Loucy (cell line): Measurements from ENCODE around the gene SUSD3.

ENCODE experiments used
- EZH2phosphoT487 ChIP-seq: fragments of 200-600 bp; IDR thresholded peaks from 2 replicates; pipeline ENCODE4 v1.6.1; 2018; ENCODE audit warnings: antibody characterized with exemption, mild to moderate bottlenecking, moderate library complexity, borderline replicate concordance
- TF ChIP-seq, protein P1 (sequence below): fragments of 200-600 bp; sonication (generic); conservative IDR thresholded peaks from 2 replicates; pipeline ENCODE4 v1.5.1; 2014; ENCODE audit warnings: mild to moderate bottlenecking, antibody characterized with exemption, low read length

DNA sequence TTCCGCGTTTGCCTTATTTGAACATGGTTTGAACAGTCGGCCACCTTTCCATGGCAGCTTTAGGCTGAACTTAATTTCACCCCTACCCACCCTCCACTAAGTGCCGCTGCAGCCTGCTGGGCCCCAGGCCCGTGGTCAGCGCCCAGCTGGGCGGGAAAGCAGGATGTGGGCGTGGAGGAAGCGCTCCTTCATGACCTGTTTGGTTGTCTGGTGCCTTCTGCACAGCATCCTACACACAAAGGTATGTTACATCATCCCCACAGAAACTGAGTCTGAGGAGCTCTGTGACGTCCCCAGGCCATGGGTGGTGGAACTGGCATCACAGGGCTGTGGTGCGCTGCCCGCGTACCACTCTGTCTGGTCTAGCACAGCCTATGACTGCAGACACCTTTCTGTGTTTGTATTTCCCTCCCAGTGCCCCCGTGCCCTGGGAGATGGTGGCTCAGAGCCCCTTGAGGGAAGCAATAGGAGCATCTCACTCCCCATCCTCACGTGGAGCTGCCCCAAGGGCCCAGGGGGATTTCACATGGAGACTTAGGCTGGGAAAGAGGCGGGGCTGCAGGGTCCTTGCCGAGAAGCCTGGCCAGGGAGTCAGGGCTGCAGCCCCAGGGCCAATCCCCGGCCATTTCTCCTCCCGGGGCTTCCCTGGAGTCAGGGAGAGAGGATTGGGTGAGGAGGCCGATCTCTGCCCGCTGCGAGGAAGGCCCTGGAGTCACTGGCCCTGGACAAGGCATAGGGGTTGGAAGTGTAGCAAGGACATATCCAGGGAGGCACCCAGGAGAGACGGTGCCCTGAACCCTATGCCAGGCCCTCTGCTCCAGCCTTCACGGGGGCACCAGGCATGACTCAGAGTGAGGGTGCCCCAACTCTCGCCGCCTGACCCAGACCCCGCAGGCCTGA lies 37.5 kb upstream of the SUSD3 start:
- TF ChIP-seq, protein P1, sequence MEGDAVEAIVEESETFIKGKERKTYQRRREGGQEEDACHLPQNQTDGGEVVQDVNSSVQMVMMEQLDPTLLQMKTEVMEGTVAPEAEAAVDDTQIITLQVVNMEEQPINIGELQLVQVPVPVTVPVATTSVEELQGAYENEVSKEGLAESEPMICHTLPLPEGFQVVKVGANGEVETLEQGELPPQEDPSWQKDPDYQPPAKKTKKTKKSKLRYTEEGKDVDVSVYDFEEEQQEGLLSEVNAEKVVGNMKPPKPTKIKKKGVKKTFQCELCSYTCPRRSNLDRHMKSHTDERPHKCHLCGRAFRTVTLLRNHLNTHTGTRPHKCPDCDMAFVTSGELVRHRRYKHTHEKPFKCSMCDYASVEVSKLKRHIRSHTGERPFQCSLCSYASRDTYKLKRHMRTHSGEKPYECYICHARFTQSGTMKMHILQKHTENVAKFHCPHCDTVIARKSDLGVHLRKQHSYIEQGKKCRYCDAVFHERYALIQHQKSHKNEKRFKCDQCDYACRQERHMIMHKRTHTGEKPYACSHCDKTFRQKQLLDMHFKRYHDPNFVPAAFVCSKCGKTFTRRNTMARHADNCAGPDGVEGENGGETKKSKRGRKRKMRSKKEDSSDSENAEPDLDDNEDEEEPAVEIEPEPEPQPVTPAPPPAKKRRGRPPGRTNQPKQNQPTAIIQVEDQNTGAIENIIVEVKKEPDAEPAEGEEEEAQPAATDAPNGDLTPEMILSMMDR, result peak; percentile 16; the same call in 1 of the 2 replicates
- no peak for TF ChIP-seq EZH2phosphoT487
